HG02938 (cell line): ENCODE measurements around the gene CADM2.
"Not testable (repeated sequence)": the region's sequence is repeated elsewhere in the genome, so short reads cannot be mapped to it uniquely, and the experiment has no call there.

Source experiments
- ATAC-seq: cut with Tn5 transposase; IDR thresholded peaks from one replicate; pipeline ENCODE4 v1.9.1; 2021; ENCODE audit warnings: mild to moderate bottlenecking, moderate library complexity; ENCODE audit not compliant: unreplicated experiment

Gene CADM2

DNA sequence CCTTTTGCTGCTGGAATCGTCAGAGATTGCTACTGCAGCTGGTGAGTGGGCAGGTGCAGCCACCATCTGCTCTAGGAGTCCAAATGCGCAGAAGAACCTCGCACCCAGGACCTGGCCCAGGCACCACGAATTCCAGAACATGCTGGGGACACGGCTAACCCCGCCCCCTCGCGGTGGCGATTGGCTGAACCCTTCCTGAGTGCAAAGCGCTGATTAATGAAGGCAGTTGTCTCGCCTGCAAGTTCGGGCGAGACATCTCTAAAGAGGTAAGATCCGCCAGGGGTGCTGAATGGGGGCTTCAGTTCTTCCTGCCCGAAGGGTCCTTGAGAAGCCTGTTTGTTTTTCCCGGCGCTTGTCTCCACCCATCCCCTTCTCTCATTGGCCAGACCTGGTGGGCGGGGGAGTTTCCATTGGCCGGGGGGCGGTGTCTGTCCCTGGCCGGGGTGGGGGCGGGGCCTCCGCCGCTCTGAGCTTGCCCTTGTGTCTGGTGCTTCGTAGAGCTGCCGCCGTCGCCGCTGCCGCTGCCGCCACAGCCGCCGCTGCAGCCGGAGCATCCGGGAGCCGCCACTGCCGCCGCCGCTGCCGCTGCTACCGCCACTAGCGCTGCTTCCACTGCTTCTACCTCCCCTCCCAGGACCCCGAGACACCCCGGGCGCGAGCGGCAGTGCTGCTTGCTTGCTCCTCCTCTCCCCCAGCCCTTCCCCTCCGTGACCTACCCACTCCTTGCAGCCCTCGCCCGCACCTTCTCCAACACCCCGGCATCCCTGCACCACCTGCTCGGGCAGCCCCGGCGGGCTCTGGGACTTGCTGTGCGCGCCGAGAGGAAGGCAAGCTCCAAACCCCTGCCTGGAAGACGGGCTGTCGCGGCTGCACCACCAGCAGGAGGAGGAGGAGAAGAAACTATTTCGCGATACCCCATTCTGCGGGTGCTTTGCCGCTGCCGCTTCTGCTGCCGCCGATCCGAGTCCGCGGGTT, at the start of gene CADM2:
TSS of gene CADM2 (plus strand) at position 495 of the 975 bp plus-strand sequence.
- ATAC-seq = peak; percentile 98

DNA sequence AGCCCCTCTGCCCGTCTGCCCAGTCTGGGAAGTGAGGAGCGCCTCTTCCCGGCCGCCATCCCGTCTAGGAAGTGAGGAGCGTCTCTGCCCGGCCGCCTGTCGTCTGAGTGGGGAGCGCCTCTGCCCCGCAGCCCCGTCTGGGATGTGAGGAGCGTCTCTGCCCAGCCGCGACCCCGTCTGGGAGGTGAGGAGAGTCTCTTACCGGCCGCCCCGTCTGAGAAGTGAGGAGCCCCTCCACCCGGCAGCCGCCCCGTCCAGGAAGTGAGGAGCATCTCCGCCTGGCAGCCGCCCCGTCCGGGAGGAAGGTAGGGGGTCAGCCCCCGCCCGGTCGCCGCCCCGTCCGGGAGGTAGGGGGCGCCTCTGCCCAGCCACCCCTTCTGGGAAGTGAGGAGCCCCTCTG, 40.2 kb upstream of the CADM2 start:
- ATAC-seq = not testable (repeated sequence)

DNA sequence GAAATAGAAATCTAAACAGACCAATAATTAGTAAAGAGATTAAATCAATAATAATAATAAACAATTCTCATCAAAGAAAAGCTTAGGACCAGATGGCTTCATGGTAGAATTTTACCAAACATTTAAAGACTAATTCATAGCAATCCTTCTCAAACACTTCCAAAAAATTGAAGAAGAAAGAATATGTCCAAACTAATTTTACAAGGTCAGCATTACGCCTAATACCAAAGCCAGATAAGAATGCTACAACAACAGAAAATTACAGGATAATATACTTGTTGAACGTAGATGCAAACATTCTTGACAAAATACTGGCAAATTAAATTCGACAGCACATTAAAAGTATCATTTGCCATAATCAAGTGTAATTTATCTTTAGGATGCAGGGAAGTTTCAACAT, 36.1 kb upstream of the CADM2 start:
- ATAC-seq = no peak

DNA sequence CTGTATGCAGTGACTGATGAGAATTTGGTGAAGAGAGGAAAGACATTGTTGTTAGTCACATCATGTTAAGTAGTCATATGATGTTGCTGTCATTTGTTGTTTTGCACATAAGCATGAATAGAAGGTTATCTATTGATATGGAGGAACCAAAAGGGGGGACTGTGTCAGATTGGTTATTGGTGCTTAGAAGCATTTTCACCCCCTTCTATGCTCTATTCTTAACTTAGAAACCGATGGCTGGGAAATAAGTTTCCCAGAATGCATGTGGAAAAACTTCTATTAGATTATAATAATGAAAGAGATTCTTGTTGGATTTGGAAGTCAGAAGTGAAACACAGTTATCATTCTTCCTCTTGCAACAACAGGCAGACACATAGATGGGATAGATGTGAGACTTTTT, 33.2 kb upstream of the CADM2 start:
- no peak for ATAC-seq

DNA sequence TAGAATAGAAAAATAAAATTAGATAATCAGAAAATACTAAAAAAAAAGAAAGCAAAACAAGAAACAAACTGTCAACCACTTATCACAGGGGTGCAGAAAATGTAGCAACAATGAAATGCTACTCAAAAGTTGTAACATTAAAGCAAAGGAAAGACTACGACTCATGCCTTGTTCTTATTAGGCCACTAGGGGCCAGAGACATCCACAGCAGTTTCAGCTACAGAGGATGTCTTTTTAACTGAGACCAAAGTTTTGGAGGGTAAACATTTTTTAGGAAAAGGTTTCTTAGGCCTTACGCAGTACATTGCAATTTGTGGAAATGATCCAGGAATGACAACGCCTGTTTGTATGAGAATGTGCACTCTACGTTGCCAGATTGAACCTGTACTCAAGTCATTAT, 15.4 kb upstream of the CADM2 start:
- ATAC-seq = no peak

DNA sequence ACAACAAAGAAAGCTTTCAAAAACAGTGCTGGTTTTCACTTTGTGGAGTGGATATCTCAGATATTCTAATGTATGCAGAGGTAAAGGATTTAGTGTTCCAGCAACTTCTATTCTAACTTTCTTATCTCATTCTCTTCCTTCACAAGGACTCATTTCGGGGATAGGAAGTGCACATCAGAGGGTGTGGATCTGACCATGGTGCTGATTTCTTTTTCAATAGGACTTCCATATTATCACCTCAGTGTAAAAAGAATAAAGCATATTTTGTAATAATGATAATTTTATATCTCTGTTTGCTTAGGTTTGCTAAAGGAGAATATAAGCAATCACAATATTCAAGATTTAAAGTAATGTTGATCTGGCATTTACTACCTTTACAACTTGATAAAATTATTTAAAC, 12.5 kb upstream of the CADM2 start:
- no peak for ATAC-seq

DNA sequence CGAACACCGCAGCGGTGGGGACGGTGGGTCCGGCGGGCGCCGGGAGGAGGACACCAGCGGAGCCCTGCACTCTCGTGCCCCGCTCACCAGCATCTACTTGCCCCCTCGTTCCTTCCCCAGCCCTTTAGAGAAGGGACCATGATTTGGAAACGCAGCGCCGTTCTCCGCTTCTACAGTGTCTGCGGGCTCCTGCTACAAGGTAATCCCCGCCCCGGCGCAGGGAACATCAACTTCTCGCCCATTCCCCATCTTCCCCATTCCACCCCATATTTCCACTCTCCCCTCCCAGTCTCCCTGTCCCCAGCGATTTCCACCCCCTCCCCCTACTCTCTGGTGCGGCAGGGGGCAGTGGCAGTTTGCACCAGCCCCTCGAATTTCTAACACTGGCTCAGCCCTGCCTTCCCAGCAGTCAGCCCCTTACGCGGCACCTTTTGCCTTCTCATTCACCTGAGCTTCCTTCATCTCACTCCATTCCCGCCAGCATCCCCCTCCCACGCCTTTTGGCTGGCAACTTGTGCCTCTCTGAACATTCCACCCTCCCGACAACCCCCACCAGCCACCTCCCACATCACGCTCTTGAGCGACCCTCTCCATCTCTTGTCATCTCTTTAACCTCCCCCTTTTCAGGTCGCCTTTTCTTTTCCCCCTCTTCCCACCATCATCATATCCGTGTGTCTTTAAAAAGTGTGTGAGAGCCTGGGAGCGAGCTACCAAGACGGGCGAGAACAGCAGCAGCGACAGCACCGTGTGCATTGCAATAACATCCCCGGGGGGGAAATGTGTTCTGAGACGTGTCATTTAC, 882 bp downstream of the CADM2 start:
- ATAC-seq = no peak

DNA sequence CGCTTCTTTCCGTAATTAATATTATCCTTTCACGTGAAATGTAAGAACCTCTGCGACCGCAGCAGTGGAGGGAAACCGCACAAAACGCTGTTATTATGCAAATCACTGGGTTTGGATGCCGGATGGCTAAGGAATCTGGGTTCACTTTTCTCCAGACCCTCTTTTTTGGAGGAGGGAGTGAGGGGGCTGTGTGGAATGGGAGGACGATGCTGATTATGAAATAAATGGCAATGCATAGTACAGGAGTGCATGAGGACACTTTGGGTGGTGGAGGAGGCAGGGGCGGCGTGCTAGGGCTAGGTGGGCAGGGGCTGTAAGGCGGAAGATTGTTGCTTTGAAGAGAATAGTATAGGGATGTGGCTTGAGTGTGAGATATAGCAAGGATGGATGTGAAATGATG, 1.8 kb downstream of the CADM2 start:
- ATAC-seq = no peak

DNA sequence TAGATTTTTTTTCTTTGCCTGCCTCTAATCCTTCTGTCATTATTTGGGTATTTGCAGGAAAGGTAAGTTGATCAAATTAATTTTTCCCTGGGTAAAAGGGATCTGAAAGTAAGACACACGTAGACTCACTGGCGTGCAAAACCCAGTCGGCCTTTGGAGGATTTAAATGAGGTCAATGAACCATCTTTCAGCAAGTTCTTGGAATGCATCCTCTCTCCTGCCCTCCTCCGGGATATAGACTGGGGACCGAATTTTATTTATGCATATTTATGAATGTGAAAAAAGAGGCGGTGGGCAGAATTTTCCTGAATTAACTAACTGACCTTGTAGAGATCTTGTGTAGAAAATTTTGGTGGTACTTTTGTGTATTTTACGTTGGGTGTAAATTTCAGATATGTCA, 2.2 kb downstream of the CADM2 start:
- no peak for ATAC-seq

DNA sequence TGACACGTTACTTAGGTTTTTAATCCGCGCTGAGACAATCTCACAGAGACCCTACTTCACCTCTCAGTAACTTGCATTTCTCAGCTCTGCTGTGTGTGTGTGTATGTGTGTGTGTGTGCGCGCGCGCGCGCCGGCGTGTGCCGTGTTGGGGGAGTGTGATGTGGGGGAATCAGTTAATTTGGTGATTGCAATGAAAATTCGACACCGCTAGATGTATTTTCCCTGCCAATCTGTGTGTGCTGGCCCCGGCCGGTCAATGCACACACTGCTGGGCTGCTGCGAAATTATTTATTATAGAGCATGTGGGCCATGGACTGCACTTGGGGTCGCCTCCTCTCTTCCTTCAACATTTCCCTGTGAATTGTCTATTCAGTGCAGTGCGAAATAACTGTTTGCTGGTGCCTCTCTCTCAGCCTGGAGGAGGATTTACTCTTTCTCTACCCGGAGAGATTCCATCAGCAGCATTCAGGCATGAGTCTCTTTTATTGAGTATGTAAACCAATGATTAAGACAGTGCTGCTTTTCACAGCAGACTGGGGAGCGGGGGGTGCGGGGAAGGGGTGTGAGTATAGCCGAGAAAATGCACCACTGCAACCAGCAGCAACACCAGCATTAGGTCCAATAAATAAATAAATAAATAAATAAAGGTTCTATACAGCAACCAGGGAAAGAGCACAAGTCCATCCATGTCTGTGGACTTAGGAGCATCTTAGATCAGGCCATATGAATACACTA, 2.9 kb downstream of the CADM2 start:
- no peak for ATAC-seq

DNA sequence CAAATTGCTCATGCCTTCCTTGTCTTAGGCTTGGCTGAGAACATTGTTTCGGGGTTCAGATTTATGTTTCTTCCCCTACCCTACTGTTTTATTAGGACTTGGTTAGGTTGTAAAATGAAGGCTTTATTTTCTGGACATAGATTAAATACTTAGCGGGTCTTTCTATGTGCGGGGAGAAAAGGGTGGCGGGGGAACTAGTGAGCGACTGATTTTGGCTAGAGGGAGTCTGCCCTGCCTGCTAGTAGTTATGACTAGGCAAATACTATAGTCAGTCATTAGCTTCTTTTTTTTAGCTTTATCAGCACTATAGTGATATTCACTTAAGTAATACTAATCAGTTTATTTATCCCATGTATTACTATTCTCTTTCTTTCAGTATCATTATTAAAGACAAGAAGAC, 3.6 kb downstream of the CADM2 start:
- no peak for ATAC-seq

DNA sequence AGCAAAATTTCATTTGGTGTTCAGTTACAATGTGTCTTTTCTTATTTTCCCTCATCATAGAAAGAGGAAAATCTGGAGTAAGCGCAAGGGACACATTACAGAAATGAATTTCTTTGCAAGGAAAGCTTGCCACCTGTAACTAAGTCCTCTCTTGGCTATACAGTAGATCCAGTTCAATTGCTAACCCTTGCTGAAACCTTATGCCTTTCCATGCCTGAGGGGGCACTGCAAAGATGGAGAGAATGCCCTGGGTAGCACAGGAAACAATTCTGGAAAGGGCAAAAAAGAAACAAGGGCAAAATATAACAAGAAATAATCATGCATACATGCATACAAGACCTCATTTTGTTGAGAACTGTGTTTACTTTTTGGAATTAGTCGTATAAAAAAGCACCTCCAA, 4.3 kb downstream of the CADM2 start:
- no peak for ATAC-seq

DNA sequence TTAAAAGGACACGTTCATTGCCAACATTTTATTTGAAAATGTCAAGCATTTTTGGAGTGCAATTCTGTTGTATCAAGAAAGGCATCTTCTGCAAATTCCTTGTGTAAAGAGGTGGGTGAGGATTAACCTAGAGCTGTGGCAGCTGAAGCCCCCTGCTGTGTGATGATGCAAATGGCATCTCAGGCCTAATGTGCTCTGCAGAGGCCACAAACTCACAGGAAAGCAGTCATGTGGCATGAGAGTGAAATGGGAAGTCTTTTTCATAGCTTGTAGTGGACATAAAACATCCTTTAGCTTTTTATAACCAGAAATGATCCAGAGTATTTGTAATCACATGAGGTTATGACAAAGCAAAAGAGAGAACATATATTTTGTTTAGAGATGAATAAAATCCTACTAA, 6.4 kb downstream of the CADM2 start:
- ATAC-seq = no peak

DNA sequence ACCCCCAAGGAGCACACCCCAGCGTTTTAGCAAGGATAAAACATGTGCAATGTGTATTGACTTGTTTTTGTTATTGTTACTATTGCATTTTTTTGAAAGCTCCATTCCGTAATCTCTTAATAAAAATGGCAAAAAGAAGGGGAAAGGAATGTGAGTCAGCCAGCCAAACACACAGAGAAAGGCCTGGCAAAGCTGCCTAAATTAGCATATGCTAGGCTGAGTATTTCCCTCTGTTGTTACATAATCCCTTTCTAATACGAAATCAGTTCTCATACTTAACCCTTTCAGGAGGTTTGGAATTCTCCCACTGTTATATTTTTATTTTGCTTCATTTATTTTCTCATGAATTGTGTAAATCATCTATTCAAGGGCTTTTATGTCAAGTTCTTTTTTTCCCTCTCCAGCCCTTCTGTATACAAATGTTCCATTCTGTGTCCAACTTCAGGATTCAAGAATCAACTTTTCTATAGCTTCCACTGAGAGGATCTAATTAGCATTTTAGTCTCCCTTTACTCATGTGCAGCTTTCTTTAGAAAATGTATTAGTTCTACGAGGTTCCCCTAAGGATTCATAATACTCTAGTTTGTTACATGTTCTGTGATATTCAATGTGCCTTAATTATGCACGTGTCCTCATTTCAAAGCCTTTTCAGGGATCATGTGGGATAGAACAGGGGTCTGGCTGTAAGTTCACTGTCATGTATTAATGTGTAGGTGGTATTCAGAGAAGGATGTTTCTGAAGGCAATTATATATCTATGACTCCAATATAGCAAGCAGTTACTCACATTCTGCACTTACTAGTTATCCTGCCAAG, 9.2 kb downstream of the CADM2 start:
- no peak for ATAC-seq

DNA sequence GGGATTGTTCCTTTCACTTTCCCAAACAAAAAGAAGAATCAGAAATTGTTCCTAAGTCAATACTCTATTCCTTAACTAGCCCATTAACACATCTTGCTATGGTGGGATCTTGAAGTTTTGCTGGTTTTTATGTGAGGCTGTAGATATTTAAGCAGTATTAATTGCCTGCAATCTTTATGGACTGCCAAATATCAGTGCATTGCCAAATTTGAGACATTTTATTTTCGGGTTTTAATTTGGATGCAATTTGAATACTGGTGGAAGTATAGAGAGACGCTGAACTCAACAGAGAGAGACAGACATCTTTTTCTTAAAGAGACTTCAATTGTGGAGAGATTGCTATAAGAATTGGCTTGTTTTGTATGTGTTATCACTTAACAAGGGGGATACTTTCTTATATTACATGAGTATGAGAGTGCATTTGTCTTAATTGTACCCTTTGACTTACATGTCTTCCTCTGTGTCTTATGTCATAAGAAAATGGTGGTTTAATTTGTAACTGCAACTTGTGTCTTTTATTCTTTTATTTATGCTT, 10.0 kb downstream of the CADM2 start:
- no peak for ATAC-seq

DNA sequence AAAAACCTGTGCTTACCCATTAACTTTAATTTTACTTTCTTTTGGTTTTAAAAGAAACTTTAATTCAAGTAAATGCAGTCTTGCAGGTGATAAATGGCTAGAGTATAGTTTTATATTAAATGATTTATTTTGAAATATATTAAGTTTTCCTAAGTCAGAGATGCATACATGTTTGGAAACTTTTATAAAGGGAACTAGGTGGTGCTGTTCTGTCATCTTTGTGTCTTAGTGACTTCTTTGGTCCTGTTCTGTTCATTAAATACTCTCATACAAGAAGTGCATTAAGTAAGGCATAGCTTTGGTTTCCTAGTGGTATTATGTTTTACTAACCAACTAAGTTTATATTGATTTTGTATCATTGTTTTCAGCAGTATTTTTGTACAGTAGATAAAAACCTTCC, 15.6 kb downstream of the CADM2 start:
- no peak for ATAC-seq

DNA sequence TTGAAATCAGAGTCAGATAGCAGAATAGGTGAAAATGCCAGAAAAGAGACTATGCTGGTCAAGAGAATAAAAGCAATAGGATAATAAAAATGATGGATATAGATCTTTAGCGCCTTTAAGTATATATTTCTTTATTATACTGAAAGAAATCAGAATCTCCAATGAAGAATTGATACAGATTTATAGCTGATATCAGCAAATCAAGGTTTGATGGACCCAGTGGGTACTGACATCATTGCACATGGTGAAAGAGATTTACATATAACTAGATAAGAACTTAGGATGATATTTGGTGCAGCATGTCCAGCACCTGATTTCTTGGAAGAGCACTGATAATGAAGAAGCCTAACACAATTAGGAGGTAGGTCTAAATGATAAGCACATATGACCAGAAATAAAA, 18.2 kb downstream of the CADM2 start:
- ATAC-seq = no peak

DNA sequence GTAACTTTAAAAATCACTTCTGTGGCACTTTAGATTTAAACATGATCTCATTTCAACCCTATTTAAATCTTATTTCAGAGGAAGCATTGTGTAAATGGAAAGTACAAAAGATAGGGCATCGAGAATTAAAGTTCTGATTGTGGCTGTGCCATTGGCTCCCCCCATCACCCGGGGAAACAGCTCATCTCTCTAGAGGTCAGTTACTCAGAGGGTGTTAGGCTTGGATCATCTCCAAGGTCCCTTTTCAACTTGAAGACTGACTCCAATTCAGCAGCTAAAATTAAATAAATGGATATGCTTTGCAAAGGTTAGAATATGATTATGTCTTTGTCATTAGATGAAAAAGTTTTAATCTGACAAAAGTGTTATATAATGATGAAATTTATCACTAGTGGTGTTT, 20.1 kb downstream of the CADM2 start:
- ATAC-seq = no peak

DNA sequence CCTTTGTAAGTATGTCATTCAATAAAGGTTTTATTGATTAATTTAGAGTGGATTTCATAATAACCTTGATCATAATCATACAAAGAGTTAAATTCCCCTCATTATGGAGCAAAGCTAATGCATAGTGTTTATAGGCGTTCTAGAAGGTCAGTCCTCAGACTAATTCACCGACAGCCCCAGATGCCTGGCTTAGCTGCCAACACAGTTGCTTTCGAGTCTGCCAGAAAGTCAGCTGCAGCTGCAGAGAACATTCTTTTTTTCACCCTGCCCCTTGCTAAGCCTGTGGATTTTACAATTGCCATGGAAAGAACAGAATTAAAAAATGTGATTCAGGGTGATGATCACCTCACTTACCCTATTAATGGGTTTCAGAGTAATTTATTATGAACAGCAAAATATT, 21.2 kb downstream of the CADM2 start:
- no peak for ATAC-seq

DNA sequence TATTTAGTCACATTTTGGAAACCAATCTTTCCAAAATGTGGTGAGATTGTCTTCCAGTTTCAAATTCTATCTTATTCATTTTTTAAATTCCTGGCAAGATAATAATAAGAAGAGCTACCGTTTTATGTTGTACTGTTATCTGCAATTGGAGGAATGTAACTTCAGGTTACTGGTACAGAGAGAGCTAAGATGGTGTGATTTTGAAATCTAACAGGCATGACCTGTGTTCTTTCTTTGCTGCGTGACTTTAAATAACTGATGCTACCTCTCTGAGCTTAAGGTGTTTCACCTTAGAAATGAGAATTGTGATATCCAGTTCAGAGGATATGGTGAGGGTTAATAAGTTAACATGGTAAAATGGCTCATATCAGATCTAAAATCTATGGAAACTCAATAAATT, 21.7 kb downstream of the CADM2 start:
- no peak for ATAC-seq
